ENCODE measurements around the gene PDE3B. TPM values are rescaled to one million over a fixed set of nuclear protein-coding genes. Genes with fewer than 3 reads are reported as not detected.

Gene PDE3B
- total and polyA plus RNA-seq, 9 of the 15 experiments (the other 6 are each of a cell fraction or from before 2014, with no cell fraction given), result 2.3 to 22.5 (median 12.2) TPM

DNA sequence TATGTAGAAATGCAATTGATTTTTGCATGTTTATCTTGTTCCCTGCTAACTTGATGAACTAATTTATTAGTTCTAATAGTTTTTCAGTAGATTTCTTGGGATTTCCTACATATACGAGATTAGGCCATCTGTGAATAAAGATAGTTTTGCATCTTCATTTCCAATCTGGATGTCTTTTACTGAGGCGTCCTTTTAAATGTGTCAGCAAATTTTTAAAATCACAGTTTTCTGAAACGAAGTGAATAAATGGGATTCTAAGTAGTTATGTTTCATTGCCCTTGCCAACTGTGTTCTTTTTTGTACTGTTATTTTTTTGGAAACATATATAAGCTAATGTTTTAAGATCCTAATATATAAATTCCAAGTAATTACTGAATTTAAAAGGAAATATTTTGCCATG, 198.4 kb downstream of the PDE3B start:
- Histone ChIP-seq H4K20me1 (replicated peaks; ENCODE audit: control insufficient read depth, insufficient read depth, low read length) (no peaks in the 10 kb centered on the region), H2AFZ (ENCODE audit: low read depth, low read length) (no peak overlapping the region), H3K9ac (ENCODE audit: insufficient read depth in 1 of 2, low read depth in 2 of 2, low read length in 2 of 2) (no peak overlapping the region), H3K79me2 (ENCODE audit: control insufficient read depth, insufficient read depth, low read length) (no peaks in the 10 kb centered on the region), H3K9me3 (replicated peaks; ENCODE audit: control insufficient read depth, insufficient read depth, low read depth, low read length) (no peaks in the 10 kb centered on the region), H3K27me3 (ENCODE audit: control insufficient read depth in 2 of 2, insufficient read depth in 2 of 2, low read length in 2 of 2) (no peaks in the 10 kb centered on the region), H3K36me3 (ENCODE audit: control insufficient read depth, insufficient read depth, low read length) (peaks cover 13% of the 10 kb centered on the region; the same call in 2 of the 3 replicates), H3K9me1 (ENCODE audit: control insufficient read depth, insufficient read depth, low read length) (no peaks in the 10 kb centered on the region), H3K4me1 (replicated peaks in 1 of 2; ENCODE audit: control insufficient read depth in 2 of 2, insufficient read depth in 2 of 2, low read length in 2 of 2) (no peaks in the 10 kb centered on the region), H3K4me3 (no peak overlapping the region), H3K27ac (ENCODE audit: extremely low read depth, low read depth, low read length) (no peak overlapping the region), H3K4me2 (ENCODE audit: insufficient read depth, low read length) (no peak overlapping the region)
- FAIRE-seq, result no peak
- WGBS (ENCODE audit: insufficient coverage, low coverage, missing lambda C conversion rate), result 71% methylated on average over 3 of the region's 3 CpGs
- no peak for DNase-seq (ENCODE audit: extremely low read depth in 1 of 4, low spot score in 3 of 4)
- CTCF ChIA-PET (ENCODE audit: low intra/inter-chr PET ratio), result no interaction called here
- BruUV-seq (replicated peaks), result no TSS peak
- TF ChIP-seq ZNF143 (CRISPR knock-in tag; IDR thresholded peaks at IDR 0.05), result no peak
- TF ChIP-seq RFX1 (IDR thresholded peaks at IDR 0.05), result no peak
- TF ChIP-seq PHF20 (IDR thresholded peaks at IDR 0.05; ENCODE audit: partially characterized antibody), result no peak
- TF ChIP-seq ZNF707 (CRISPR knock-in tag; conservative IDR thresholded peaks at IDR 0.05), result no peak
- TF ChIP-seq RREB1 (CRISPR knock-in tag; IDR thresholded peaks at IDR 0.05), result no peak
- no peak for TF ChIP-seq SP2 (IDR thresholded peaks at IDR 0.05; ENCODE audit: extremely low read depth, low read depth, low read length, poor library complexity, severe bottlenecking)
- TF ChIP-seq C11orf30 (IDR thresholded peaks at IDR 0.05; ENCODE audit: low read depth), result peak; percentile 71
- no peak for TF ChIP-seq CEBPZ (IDR thresholded peaks at IDR 0.05; ENCODE audit: borderline replicate concordance, low read depth, low read length)
- no peak for TF ChIP-seq ZNF184 (CRISPR knock-in tag; IDR thresholded peaks at IDR 0.05)
- TF ChIP-seq MAFF (IDR thresholded peaks at IDR 0.05; ENCODE audit: low read length), result peak; percentile 69
- TF ChIP-seq ZNF347 (CRISPR knock-in tag; IDR thresholded peaks at IDR 0.05; ENCODE audit: low read depth), result no peak
- TF ChIP-seq MAFK (IDR thresholded peaks at IDR 0.05; ENCODE audit: low read length), result peak; percentile 38; the same call in 1 of the 2 replicates
- TF ChIP-seq ZNF316 (IDR thresholded peaks at IDR 0.05), result peak; percentile 79
- no peak for TF ChIP-seq RHOXF2B (CRISPR knock-in tag; conservative IDR thresholded peaks at IDR 0.05)
- no peak for TF ChIP-seq DNMT1 (IDR thresholded peaks at IDR 0.05)
- no peak for TF ChIP-seq CHD1 (IDR thresholded peaks at IDR 0.05; ENCODE audit: low read length)
- no peak for TF ChIP-seq MEF2D (tag; conservative IDR thresholded peaks at IDR 0.05; ENCODE audit: low read depth)
- in situ Hi-C loops (cut with MboI) (no loop called here), intact Hi-C loops (cut with micrococcal nuclease) (no loop called here)
- ATAC-seq, result no peak
- POLR2A ChIA-PET, result no interaction called here

Measured in K562 (cell line).